ENCODE data around the gene TSPAN18.

- TF ChIP-seq CTCF (IDR thresholded peaks at IDR 0.05) (no peak), POLR2A (IDR thresholded peaks at IDR 0.05) (no peak)
These were observed 113.9 kb downstream of the TSPAN18 start for GRCh38 chr11:44840521-44841251.

Data from thyroid gland (tissue), 4 donors.